ENCODE measurements around the gene BTN3A1. TPM values are rescaled to one million over a fixed set of nuclear protein-coding genes. Genes with fewer than 3 reads are reported as not detected.

Gene BTN3A1
- total RNA-seq, 1 donor from 2014 or later, result 9.7 TPM

- no peaks in the 10 kb centered on the region for H3K27me3 ChIP-seq
- H3K9ac ChIP-seq, result no peak overlapping the region
- no peak overlapping the region for H2AFZ ChIP-seq (replicated peaks)
- H3K4me1 ChIP-seq, result no peaks in the 10 kb centered on the region
- no peak for TF ChIP-seq CTCF (IDR thresholded peaks at IDR 0.05)
- no peak for TF ChIP-seq EZH2phosphoT487 (IDR thresholded peaks at IDR 0.05)
- TF ChIP-seq EZH2 (IDR thresholded peaks at IDR 0.05), result no peak
- H3K9me3 ChIP-seq (ENCODE audit: low read depth), result no peaks in the 10 kb centered on the region
- no peak overlapping the region for H3K4me3 ChIP-seq
- no peak overlapping the region for H3K27ac ChIP-seq
- no peak overlapping the region for H3K4me2 ChIP-seq
- H4K20me1 ChIP-seq (ENCODE audit: low read depth), result no peaks in the 10 kb centered on the region
- H3K27me3 Mint-ChIP-seq (ENCODE audit: insufficient read depth, low read depth), result no peaks in the 10 kb centered on the region
- H3K36me3 ChIP-seq, result no peaks in the 10 kb centered on the region
- peaks cover 51% of the 10 kb centered on the region for H3K36me3 Mint-ChIP-seq
- H3K27ac Mint-ChIP-seq, result no peak overlapping the region
- no peak for DNase-seq (ENCODE audit: low spot score)
- no peaks in the 10 kb centered on the region for H3K79me2 ChIP-seq (ENCODE audit: low read depth)
- H3F3A ChIP-seq (ENCODE audit: low read depth), result no peaks in the 10 kb centered on the region
- H3K4me3 Mint-ChIP-seq, result no peak overlapping the region
- peaks cover 22% of the 10 kb centered on the region for H3K4me1 Mint-ChIP-seq
- H3K9me3 Mint-ChIP-seq, result no peaks in the 10 kb centered on the region
Observed at GRCh38 chr6:26426691-26427450, 24.8 kb downstream of the BTN3A1 start.

- Histone ChIP-seq H3K4me3 (no peak overlapping the region), H3K27me3 (no peaks in the 10 kb centered on the region), H3K9ac (no peak overlapping the region), H3K4me1 (no peaks in the 10 kb centered on the region), H2AFZ (replicated peaks) (no peak overlapping the region), H3K36me3 (no peaks in the 10 kb centered on the region), H3K27ac (no peak overlapping the region), H3K79me2 (ENCODE audit: low read depth) (no peaks in the 10 kb centered on the region), H4K20me1 (ENCODE audit: low read depth) (no peaks in the 10 kb centered on the region), H3K4me2 (no peak overlapping the region), H3F3A (ENCODE audit: low read depth) (no peaks in the 10 kb centered on the region), H3K9me3 (ENCODE audit: low read depth) (no peaks in the 10 kb centered on the region)
- H3K27ac Mint-ChIP-seq, result no peak overlapping the region
- no peaks in the 10 kb centered on the region for H3K9me3 Mint-ChIP-seq
- no peak overlapping the region for H3K4me3 Mint-ChIP-seq
- H3K36me3 Mint-ChIP-seq, result peaks cover 57% of the 10 kb centered on the region
- TF ChIP-seq CTCF (IDR thresholded peaks at IDR 0.05), result no peak
- TF ChIP-seq EZH2phosphoT487 (IDR thresholded peaks at IDR 0.05), result no peak
- no peak for TF ChIP-seq EZH2 (IDR thresholded peaks at IDR 0.05)
- H3K27me3 Mint-ChIP-seq (ENCODE audit: insufficient read depth, low read depth), result no peaks in the 10 kb centered on the region
- peaks cover 20% of the 10 kb centered on the region for H3K4me1 Mint-ChIP-seq
- no peak for DNase-seq (ENCODE audit: low spot score)
Observed at GRCh38 chr6:26427451-26427809, 25.4 kb downstream of the BTN3A1 start.

- no peaks in the 10 kb centered on the region for H3K27me3 ChIP-seq
- peaks cover 61% of the 10 kb centered on the region for H3K36me3 Mint-ChIP-seq
- no peak overlapping the region for H2AFZ ChIP-seq (replicated peaks)
- no peak overlapping the region for H3K9ac ChIP-seq
- no peak overlapping the region for H3K27ac Mint-ChIP-seq
- TF ChIP-seq EZH2 (IDR thresholded peaks at IDR 0.05) (no peak), EZH2phosphoT487 (IDR thresholded peaks at IDR 0.05) (no peak), CTCF (IDR thresholded peaks at IDR 0.05) (no peak)
- H3K9me3 ChIP-seq (ENCODE audit: low read depth), result no peaks in the 10 kb centered on the region
- peaks cover 17% of the 10 kb centered on the region for H3K4me1 Mint-ChIP-seq
- no peaks in the 10 kb centered on the region for H3F3A ChIP-seq (ENCODE audit: low read depth)
- no peak overlapping the region for H3K27ac ChIP-seq
- H3K4me1 ChIP-seq, result no peaks in the 10 kb centered on the region
- H3K4me3 Mint-ChIP-seq, result no peak overlapping the region
- H3K27me3 Mint-ChIP-seq (ENCODE audit: insufficient read depth, low read depth), result no peaks in the 10 kb centered on the region
- H4K20me1 ChIP-seq (ENCODE audit: low read depth), result no peaks in the 10 kb centered on the region
- DNase-seq (ENCODE audit: low spot score), result no peak
- no peak overlapping the region for H3K4me3 ChIP-seq
- H3K36me3 ChIP-seq, result no peaks in the 10 kb centered on the region
- H3K9me3 Mint-ChIP-seq, result no peaks in the 10 kb centered on the region
- H3K79me2 ChIP-seq (ENCODE audit: low read depth), result no peaks in the 10 kb centered on the region
- no peak overlapping the region for H3K4me2 ChIP-seq
Observed at GRCh38 chr6:26428206-26428605, 26.1 kb downstream of the BTN3A1 start.
